ENCODE results near the gene TGM6.
A peak's percentile ranks its signal among the peaks of the same experiment; 100 is the strongest.
"Not testable (repeated sequence)": the region's sequence is repeated elsewhere in the genome, so short reads cannot be mapped to it uniquely, and the experiment has no call there.

TGM6 gene

DNA sequence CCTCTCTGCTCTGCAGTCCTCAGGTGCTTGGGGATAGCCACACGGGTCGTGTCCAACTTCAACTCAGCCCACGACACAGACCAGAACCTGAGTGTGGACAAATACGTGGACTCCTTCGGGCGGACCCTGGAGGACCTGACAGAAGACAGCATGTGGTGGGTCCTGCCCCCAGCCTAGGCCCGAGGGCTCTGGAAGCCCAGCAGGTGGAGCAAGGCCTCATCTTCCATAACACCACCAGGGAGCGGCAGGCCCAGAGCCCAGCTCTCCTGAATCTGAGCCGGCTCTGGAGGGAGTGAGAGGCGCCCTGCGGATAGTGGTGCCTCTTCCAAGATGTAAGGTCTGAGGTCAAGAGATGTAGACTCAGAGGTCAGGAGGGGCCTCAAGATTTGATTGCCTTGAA is 19.6 kb downstream of the TGM6 start:
- no peak for DNase-seq

DNA sequence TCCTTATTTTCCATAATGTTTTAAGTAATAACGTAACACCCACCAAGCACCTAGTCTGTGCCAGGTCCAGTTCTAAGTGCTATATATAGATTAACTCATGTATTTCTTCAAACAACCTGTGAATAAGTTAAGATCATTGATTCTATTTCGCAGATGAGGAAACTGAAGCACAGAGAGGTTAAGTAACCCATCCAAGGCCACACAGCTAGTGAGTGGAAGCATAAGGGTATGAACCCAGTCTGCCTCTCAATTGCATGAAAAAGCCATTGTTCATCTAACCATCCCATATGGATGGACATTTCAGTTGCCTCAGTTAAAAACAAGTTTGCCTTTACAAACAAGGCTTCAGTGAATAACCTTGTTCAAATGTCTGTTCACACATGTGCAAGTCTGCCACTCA is 20.8 kb downstream of the TGM6 start:
- DNase-seq = no peak

DNA sequence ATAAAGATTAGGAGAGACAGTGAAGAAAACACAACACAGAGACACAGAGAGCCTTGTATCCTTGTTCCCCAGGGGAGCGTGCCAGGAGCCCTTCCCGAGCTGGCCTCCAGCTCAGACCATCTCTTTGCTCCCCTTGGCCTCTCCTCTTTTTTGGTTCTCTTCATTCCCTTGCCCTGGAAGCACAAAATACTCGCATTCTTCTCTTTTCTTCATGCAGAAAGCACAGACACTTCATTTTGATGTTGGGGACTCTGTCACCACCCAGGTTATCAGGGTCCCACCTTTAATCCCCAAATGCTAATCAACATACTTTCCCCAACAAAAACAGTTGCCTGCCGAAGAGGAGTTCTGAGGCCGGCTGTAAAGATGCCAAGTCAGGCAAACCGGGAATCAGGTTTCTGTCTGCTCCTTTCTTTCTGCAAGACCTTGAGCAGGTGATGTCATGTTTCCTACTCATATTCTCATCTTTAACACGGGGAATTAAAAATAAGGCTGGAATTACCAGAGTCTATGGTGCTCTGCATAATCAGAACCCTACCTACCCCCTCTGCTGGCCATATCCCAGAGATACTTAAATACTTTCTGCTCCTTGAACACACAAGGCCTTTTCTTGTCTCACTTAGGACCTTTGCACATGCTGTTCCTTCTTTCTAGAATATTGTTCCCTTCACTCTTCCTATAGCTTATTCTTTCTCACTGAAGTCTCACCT is 21.7 kb downstream of the TGM6 start:
- no peak for DNase-seq

DNA sequence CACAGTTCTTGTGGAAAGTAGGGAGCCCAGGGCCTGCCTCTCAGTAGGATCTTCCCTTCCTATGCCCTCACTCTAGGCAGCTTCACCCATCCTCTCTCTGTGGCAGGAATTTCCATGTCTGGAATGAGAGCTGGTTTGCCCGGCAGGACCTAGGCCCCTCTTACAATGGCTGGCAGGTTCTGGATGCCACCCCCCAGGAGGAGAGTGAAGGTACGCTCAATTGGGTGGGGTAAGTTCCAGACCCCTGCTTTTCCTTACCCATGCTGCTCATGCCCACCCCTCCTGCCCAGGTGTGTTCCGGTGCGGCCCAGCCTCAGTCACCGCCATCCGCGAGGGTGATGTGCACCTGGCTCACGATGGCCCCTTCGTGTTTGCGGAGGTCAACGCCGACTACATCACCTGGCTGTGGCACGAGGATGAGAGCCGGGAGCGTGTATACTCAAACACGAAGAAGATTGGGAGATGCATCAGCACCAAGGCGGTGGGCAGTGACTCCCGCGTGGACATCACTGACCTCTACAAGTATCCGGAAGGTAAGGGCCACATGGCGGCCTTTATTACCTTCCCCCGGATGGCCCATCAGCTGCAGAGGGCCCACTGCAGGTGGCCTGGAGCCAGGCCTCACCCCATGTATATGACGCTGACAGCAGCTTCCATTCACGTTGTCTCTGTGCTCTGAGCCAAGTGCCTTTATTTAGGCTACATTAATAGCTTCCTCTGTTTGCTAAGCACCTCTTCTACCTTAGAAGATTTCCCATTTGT is 22.8 kb downstream of the TGM6 start:
- no peak for DNase-seq

DNA sequence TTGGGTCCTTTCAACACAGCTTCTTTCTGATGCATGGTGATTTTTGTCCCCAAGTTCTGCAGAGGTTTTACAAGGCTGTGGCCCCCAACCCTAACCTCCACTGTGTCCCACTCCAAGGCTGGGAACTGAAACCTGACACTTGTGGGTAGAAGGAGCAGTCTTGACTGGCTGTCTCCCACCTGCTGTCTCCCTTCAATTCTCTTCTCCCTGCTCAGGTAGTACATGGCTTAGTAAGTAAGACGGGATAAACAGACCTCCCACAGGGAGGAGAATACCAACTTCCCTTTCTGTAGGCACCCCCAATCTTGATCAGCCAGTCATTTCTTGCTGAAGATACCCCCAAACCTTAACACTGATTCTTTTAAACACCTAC is 25.0 kb downstream of the TGM6 start:
- DNase-seq = no peak

DNA sequence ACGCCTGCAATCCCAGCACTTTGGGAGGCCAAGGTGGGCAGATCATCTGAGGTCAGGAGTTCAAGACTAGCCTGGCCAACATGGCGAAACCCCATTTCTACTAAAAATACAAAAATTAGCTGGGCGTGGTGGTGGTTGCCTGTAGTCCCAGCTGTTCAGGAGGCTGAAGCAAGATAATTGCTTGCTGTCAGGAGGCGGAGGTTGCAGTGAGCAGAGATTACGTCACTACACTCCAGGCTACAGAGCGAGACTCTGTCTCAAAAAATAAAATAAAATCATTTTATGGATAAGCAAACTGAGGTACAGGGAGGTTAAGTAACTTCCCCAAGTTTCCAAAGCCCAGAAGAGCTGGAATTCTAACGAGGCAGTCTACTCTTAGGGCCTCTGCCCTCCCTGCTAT is 26.7 kb downstream of the TGM6 start:
- not testable (repeated sequence) for DNase-seq

DNA sequence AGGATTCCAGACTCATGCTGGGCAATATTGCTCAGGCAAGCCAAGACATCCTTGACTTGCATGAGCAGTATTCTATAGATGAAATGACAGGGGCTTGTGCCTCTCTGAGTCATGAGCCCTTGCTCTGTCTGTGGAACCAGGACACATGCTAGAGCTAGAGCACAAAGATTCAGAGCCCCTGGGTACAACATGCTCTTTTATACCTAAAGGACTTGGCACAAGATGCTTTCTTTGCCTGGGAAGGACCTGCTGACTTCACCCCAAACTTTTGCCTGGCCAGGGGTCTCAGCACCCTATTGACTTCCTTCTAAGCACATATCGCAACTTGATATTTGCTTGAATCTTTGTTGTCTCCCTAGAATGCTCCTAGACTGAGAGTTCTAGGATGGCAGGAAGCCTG is 27.4 kb downstream of the TGM6 start:
- DNase-seq = no peak

DNA sequence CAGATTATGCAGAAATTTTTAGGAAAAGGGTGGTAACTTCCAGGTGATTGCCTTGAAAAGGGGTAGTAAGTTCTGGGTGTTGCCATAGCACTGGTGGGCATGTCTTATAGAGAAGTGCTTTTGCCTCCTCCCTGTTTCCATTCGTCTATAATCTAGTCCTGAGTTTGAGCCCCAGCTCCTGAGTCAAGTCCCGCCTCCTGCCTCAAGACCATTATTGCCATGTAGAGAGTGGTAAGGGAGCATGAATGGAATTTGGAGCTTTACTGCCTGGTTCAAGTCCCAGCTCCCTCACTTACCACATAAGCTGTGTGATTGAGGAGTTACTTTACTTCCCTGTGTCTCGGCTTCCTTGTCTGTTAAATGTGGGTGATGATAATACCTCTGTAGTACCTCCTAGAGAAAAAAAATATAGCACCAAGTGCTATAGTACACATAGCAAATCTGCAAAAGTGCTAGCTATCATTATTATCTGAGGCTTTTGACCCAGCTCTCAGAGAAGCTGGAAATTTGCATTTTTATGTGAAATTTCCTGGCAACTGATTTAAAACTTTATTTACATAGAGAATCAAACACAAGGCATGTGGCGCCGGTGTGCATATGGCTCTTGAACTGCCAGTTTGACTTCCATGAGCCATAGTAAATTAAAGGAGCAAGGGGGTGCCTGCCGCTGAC is 36.0 kb downstream of the TGM6 start:
- DNase-seq = no peak

DNA sequence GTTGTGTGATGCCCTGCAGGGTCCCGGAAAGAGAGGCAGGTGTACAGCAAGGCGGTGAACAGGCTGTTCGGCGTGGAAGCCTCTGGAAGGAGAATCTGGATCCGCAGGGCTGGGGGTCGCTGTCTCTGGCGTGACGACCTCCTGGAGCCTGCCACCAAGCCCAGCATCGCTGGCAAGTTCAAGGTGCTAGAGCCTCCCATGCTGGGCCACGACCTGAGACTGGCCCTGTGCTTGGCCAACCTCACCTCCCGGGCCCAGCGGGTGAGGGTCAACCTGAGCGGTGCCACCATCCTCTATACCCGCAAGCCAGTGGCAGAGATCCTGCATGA is 36.5 kb downstream of the TGM6 start:
- no peak for DNase-seq

GRCh38 chr20:2418388-2418787 is 37.7 kb downstream of the TGM6 start:
- DNase-seq = no peak

GRCh38 chr20:2420510-2420909 is 39.8 kb downstream of the TGM6 start:
- no peak for DNase-seq

DNA sequence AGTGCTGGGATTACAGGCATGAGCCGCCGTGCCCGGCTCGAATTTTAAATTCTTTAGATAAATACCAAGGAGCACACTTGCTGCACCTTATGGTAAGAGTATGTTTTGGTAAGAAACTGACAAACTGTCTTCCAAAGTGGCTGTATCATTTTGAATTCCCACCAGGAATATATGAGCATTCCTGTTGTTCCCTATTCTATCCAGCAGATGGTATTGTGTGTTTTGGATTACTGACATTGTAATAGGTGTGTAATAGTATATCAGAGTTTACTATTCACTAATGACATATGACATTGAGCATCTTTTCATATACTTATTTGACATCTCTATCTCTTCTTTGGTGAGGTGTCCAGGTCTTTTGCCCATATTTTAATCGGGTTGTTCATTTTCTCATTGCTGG is 40.5 kb downstream of the TGM6 start:
- DNase-seq = no peak

DNA sequence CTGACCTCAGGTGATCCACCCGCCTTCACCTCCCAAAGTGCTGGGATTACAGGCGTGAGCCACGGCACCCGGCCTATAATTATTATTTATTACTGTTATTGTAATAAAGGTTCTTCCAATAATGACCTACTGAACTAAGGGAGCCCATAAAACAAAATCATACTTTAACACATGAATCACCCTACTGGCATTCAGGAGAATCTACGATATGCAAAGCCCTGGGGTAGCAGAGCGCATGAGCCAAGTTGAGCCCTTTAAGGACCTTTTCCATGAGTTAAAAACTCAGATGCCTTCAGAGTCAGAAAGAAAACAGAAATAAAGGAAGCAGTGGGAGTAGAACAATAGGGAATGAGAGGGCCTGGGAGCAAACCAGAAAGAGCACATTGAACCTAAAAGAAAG is 48.4 kb downstream of the TGM6 start:
- DNase-seq = no peak

DNA sequence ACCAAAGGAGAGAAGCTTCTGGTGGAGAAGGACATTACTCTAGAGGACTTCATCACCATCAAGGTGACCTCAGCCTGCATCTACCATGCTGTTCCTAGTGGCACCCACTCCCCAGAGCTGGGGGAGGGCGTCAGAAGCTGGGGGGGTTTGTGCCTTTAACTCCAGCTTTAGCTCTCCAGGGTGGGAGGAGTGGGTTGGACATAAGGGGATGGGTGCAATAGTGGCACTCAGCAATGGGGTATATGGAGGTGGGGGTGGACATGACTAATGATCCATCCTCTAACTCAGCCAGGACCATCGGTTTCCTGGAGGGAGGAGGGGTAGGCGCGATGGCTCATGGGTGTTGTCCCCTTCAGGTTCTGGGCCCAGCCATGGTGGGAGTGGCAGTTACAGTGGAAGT is 49.8 kb downstream of the TGM6 start:
- no peak for DNase-seq

GRCh38 chr20:2431185-2431584 is 50.5 kb downstream of the TGM6 start:
- no peak for DNase-seq

GRCh38 chr20:2446845-2447244 is 66.1 kb downstream of the TGM6 start:
- no peak for DNase-seq

DNA sequence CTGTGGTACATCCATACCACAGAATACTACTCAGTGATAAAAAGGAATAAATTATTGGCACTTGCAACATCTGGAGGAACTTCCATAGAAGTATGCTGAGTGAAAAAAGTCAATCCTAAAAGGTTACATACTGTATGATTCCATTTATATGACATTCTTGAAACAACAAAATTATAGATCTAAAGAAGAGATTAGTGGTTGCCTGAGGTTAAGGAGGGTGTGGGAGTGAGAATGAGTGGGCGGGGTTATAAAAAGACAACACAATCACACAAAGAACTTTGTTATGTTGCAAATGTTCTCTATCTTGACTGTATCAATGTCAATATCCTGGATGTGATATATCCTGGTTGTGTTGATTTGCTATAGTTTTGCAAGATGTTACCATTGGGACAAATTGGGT is 68.7 kb downstream of the TGM6 start:
- DNase-seq = no peak

DNA sequence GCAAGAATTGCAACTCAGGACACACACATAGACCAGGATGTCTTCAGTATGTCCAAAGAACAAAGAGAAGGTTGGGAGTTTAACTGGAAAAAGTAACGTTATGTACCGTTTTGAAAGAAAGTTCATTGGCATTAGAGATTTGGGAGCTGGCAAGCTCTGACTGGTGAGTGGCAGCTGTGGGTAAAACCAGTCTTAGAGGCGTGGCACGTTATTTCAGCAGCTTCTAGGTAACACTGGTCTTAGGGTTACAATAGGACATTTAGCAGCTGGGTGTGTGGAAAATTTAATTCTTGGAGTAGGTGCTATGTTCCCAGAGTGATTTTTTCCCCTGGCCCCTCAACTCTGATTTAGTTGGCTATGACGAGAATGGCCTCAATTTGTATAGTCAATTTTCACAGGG is 70.7 kb downstream of the TGM6 start:
- no peak for DNase-seq

- DNase-seq = peak; percentile 29
Observed at GRCh38 chr20:2451939-2452732, 71.4 kb downstream of the TGM6 start.

DNA sequence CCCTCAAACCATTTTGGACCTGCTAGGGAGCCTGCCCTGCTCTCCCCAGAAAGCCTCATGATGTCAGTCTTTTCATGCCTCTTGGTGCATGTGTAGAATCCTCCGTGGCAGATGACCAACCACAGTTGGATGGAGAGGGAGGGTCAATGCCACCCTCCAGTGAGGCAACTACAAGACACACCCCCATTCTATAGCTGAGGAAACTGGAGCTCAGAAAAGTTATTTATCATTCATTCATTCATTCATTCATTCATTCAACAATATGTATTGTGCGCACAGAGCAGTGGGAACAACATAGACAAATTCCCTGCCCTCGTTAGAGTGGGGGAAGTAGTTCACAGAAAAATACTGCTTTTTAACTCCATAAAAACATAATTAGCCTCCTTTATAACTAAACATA is 73.1 kb downstream of the TGM6 start:
- no peak for DNase-seq

DNA sequence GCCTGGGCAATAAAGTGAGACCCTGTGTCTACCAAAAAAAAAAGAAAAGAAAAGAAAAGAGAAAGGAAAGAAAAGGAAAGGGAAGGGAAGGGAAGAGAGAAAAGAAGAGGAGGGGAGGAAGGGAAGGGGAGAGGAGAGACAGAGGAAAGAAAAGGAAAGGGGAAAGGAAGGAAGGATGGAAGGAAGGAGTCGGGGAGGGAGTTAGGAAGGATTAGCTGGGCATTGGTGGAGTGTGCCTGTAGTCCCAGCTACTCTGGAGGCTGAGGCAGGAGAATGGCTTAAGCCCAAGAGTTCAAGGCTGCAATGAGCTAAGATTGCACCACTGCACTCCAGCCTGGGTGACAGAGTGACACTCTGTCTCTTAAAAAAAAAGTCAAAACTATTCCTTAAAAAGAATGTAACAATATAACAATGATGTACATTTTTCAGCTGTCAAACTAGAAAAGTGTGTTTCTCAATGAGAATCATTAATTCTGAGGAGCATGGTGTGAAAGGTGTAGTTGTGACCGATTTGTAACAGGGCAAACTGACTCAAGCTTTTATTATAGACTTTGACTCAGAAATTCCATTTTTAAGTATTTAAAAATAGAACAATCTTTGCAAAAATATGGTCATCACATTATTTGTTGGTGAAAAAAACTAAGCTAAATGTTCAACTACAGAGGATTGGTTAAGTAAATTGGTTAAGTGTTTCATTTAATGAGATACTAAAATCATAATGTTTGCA is 75.2 kb downstream of the TGM6 start:
- DNase-seq = no peak

DNA sequence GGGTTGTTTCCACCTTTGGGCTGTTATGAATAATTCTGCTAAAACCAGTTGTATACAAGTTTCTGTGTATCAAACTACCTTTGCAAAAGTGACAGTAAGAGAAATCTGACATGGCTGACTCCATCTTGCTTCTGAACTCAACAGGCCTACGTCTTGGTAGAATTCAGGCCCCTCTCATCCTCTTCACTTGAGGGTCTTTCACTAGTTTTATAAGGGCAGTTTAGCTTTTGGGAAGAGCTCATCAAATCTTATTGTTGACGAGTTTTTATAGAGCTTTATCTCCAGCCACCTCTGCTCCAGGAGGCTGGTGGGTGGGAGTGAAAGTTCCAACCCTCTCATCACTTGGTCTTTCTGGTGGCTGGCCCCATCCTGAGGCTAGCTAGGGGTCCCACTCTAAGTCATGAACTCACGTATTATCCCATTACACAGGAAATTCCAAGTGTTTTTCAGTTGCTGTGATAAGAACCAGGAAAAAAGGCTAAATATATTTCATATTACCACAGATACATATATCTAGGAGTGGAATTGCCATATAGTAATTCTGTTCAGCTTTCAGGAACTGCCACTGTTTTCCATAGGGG is 78.3 kb downstream of the TGM6 start:
- DNase-seq = no peak
